Measurements from ENCODE around the gene RSRC1. TPM values are rescaled to one million over a fixed set of nuclear protein-coding genes. Genes with fewer than 3 reads are reported as not detected.

The RSRC1 gene
- total and polyA plus RNA-seq, 2 of the 8 experiments (the other 6 are each of a cell fraction or from before 2014, with no cell fraction given): 2.0 to 27.9 TPM

DNA sequence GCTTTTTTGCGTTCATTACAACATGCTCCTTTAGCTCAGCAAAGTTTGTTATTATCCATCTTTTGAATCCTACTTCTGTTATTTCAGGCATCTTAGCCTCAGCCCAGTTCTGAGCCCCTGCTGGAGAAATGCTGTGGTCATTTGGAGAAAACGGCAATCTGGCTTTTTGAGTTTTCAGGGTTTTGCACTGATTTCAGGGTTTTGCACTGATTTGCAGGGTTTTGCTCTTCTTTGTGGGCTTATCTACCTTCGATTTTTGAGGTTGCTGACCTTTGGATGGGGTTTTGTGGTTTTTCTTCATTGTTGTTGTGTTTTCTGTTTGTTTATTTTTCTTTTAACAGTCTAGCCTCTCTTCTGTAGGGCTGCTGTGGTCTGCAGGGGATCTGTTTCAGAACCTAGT lies 137.4 kb downstream of the RSRC1 start (continued):
- TF ChIP-seq, protein P1, sequence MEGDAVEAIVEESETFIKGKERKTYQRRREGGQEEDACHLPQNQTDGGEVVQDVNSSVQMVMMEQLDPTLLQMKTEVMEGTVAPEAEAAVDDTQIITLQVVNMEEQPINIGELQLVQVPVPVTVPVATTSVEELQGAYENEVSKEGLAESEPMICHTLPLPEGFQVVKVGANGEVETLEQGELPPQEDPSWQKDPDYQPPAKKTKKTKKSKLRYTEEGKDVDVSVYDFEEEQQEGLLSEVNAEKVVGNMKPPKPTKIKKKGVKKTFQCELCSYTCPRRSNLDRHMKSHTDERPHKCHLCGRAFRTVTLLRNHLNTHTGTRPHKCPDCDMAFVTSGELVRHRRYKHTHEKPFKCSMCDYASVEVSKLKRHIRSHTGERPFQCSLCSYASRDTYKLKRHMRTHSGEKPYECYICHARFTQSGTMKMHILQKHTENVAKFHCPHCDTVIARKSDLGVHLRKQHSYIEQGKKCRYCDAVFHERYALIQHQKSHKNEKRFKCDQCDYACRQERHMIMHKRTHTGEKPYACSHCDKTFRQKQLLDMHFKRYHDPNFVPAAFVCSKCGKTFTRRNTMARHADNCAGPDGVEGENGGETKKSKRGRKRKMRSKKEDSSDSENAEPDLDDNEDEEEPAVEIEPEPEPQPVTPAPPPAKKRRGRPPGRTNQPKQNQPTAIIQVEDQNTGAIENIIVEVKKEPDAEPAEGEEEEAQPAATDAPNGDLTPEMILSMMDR (IDR thresholded peaks at IDR 0.05; ENCODE audit: control extremely low read depth in 1 of 3, insufficient read depth in 1 of 3, low read depth in 1 of 3, low read length in 3 of 3): no peak
- TF ChIP-seq KDM4A (IDR thresholded peaks at IDR 0.05; ENCODE audit: low read depth, low read length, severe bottlenecking) (no peak), HDAC2 (IDR thresholded peaks at IDR 0.05; ENCODE audit: borderline replicate concordance in 1 of 2, low read depth in 2 of 2, low read length in 2 of 2) (no peak), TCF12 (IDR thresholded peaks at IDR 0.05; ENCODE audit: low read depth, low read length) (no peak)

Data from H1 (cell line).